Eye (tissue), 1 donor: Measurements from ENCODE around the gene YWHAH.

Experiments used
- DNase-seq: peaks from one replicate; pipeline ENCODE4 v3.0.0-alpha.2; 2015

The YWHAH gene

DNA sequence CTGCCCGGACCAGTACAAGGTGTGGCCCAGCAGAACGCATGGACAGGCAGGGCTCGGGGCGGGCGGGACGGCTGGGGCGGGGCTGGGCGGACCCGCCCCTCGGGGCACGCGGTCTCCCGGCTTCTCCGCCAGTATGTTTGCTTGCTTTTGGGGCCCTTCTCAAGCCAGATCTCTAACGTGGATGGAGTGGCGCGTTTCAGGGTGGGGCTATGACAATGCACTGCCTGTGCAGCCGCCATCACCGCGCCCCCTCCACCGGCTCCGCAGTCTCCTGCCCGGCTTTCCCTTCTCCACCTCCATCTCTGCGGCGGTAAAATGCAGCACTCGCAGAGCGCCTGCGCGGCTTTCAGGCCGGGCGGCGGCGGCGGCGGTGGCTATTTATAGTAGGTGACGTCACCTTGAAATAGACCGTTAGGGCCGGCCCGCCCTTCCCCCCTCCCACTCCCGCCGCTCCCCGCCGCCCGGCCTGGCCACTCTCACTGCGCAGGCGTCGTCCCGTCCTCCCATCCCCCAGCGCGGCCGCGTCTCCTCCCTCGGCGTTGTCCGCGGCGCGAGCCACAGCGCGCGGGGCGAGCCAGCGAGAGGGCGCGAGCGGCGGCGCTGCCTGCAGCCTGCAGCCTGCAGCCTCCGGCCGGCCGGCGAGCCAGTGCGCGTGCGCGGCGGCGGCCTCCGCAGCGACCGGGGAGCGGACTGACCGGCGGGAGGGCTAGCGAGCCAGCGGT lies at the start of gene YWHAH:
Gene YWHAH (plus strand): TSS at position 558 of the 722 bp plus-strand sequence. CDS start 199 bp downstream, outside the sequence.
- peak; percentile 99 for DNase-seq

GRCh38 chr22:31895411-31896123 lies 48.8 kb upstream of the YWHAH start:
- no peak for DNase-seq

GRCh38 chr22:31896472-31896871 lies 47.9 kb upstream of the YWHAH start:
- DNase-seq: no peak

- DNase-seq: no peak
Observed at GRCh38 chr22:31897842-31898805, 46.2 kb upstream of the YWHAH start.

DNA sequence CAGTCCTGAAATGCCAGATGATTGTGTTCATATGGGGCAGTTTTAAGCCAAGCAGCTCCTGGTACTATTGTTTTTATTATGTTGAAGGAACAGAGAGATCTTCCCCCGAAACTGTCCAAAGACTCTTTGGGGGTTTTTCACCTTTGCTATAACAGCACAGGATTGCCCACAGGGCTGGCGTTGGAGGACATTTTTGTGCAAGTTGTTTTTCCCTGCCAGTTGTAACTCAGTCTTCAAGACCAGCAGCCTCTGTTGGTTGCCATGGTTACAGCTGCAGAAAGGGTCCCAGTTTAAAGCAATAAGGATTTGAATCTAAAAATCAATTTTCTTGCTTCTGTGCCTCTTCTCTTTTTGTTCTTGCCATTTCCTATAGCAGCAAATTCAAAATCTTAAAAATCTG lies 45.4 kb upstream of the YWHAH start:
- peak; percentile 55 for DNase-seq

GRCh38 chr22:31899669-31900068 lies 44.7 kb upstream of the YWHAH start:
- no peak for DNase-seq

DNA sequence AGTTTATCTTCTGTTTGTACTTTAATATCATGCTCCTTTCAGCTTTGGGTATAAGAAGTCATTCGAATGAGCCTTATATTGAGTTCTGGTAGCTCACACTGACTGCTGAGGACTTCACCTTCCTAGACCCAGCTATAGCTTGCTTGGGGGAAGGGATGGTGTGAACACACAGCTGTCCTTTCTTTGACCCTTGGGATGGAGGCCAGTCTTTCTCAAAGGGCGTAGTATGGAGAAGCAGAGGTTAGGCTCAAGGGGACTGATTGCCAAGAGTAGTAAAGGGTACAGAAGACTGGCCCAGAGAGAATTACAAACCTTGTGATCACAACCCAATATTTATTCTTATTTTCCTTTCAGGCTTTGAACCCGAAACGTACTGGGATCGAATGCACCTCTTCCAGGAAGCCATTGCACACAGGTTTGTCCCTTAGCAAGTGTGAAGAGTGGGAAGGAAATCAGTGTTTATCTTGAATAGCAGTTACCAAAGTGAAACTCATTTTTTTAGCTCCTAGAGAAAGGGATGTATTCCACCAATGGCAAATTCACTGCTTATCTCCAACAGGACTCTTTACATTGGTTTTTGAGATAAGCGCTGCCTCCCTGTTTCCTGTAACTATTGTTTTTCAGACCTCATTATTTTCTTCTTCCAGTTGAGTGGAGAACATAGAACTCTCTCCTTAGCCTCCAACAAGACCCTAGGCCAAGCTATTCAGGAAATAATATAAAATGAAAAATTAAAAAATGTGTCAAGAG lies 42.8 kb upstream of the YWHAH start:
- no peak for DNase-seq

GRCh38 chr22:31904651-31905050 lies 39.7 kb upstream of the YWHAH start:
- no peak for DNase-seq

GRCh38 chr22:31905356-31905755 lies 39.0 kb upstream of the YWHAH start:
- DNase-seq: no peak

DNA sequence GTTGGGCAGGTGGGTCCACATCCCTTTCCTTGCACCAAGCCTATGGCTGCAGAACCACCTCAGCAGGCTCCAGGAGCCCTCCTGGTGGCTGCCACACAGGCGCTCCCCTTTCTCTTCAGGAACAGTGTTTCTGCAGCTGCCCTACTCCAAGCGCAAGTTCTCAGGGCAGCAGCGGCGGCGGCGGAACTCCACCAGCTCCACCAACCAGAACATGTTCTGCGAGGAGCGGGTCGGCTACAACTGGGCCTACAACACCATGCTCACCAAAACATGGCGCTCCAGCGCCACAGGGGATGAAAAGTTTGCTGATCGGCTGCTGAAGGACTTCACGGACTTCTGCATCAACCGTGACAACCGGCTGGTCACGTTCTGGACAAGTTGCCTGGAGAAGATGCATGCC lies 38.2 kb upstream of the YWHAH start:
- no peak for DNase-seq

GRCh38 chr22:31906569-31906968 lies 37.8 kb upstream of the YWHAH start:
- no peak for DNase-seq

GRCh38 chr22:31909977-31910376 lies 34.4 kb upstream of the YWHAH start:
- no peak for DNase-seq

GRCh38 chr22:31911565-31912406 lies 32.5 kb upstream of the YWHAH start:
- DNase-seq: no peak

- no peak for DNase-seq
Observed at GRCh38 chr22:31912407-31912743, 32.0 kb upstream of the YWHAH start.

- DNase-seq: no peak
Observed at GRCh38 chr22:31915586-31915985, 28.7 kb upstream of the YWHAH start.

- DNase-seq: no peak
Observed at GRCh38 chr22:31917227-31917921, 27.0 kb upstream of the YWHAH start.

- no peak for DNase-seq
Observed at GRCh38 chr22:31919730-31920129, 24.6 kb upstream of the YWHAH start.

DNA sequence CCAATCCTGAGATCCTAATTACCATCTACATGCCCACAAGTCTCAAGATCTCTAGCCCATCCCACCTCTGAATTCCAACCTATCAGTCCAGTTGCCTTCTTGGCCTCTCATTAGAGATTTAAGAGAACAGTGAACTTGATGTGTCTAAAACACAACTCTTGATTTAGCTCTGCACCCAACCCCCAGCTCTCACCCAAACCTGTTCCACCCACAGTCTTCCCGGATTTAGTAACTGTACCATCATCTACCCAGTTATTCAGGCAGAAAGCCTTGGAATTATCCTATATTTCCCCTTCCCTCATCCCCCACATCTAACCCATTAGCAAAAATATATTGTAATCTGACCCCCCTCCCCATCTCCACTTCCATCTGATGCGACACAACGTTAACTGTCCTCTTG lies 24.0 kb upstream of the YWHAH start:
- DNase-seq: no peak

DNA sequence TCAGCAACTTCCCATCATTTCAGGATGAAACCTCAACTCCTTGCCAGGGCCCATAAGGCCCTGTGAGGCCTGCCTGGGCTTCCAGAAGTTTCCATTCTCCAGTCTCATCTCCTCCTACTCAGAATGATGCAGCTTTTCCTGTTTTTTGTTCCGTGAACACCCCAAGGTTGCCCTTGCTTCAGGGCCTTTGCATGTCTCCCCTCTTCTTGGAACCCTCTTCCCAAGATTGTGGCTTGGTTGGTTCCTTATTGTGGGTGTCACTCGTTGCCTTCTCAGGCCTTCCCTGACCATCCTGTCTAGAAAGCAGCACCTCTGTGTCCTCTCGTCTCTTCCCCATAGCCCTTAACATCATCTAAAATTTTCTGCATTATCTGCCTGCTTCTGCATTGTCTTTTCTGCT lies 23.2 kb upstream of the YWHAH start:
- DNase-seq: no peak

DNA sequence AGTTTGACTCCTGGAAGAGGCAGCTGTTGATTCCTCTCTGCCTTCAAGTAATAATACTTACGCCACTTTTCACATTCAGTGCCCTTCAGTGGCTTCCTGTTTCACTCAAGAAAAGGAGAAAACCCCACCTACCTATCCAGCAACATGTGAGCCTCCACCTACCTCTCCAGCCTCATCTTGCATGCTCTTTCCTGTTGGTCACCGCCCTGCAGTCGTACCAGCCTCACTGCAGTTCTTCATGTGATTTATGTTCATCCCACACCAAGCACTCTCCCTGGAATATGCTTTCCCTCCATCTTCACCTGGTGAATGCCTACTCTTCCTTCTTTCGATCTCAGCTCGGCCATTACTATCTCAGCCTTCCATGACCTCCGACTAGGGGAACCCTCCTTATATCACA lies 21.8 kb upstream of the YWHAH start:
- no peak for DNase-seq

DNA sequence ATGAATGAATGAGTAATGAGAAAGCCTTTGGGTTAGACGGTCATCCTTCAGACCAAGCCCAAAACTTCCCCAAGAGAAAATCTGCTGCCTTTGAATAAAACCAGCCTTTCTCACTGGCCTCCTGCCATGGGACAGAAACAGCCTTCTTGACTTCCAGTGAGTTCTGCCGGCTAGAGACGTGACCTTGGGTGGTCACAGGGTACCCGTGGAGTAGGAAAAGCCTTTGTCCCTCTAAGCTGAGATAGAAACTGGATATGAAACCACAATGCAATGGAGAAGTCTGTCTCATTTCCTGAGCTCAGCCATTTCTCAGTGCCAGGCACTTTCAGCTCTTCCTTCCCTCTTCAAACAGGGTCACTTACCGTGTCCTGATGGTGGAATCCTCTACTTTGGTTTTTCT lies 21.2 kb upstream of the YWHAH start:
- DNase-seq: no peak
